IMR-90 (cell line): ENCODE data around the gene ST3GAL3. TPM values are rescaled to one million over a fixed set of nuclear protein-coding genes. Genes with fewer than 3 reads are reported as not detected.

ENCODE experiments used
- ATAC-seq: fragments of 200-7000 bp; cut with Tn5 transposase; 2 replicates; pipeline ENCODE4 v1.9.1; 2020; ENCODE audit warnings: low read depth, mild to moderate bottlenecking, moderate library complexity
- BruUV-seq: library from RNA; stranded (reverse); fragments of 400-500 nt; replicated peaks from 2 replicates; lab custom pipeline; 2021; lab: Mats Ljungman, UMichigan
- CTCF ChIA-PET: fragments of 300-600 bp; formaldehyde crosslinking; extraction: SDS; loops from one replicate; lab custom pipeline; 2021; ENCODE audit warnings: antibody characterized with exemption; lab: Yijun Ruan, JAX
- POLR2A ChIA-PET: fragments of 300-600 bp; sonication (Branson Sonifier 250); formaldehyde crosslinking; loops from one replicate; lab custom pipeline; 2022; ENCODE audit warnings: antibody characterized with exemption; ENCODE audit not compliant: unreplicated experiment; lab: Charles Lee
- DNase-seq: peaks from one replicate; pipeline ENCODE4 v3.0.0; 2013
- H2AFZ ChIP-seq: replicated peaks from 2 replicates; pipeline ENCODE3; 2013; ENCODE audit warnings: low read length, mild to moderate bottlenecking; ENCODE audit not compliant: poor library complexity
- H2AK5ac ChIP-seq: 2 replicates; pipeline ENCODE4 v1.6.1; 2013; ENCODE audit warnings: low read depth, low read length, inconsistent platforms
- H2AK9ac ChIP-seq: replicated peaks from 2 replicates; pipeline ENCODE3; 2013; ENCODE audit warnings: mild to moderate bottlenecking, low read depth, low read length, moderate library complexity; ENCODE audit not compliant: poor library complexity
- H2BK120ac ChIP-seq: 2 replicates; pipeline ENCODE4 v1.6.1; 2013; ENCODE audit warnings: low read depth, low read length, inconsistent platforms
- H2BK15ac ChIP-seq: 3 replicates; pipeline ENCODE4 v1.6.1; 2013; ENCODE audit warnings: low read depth, low read length, inconsistent platforms
- H2BK20ac ChIP-seq: 2 replicates; pipeline ENCODE4 v1.6.1; 2013; ENCODE audit warnings: low read depth, mild to moderate bottlenecking, inconsistent platforms, low read length, moderate library complexity
- H2BK5ac ChIP-seq: 2 replicates; pipeline ENCODE4 v1.6.1; 2013; ENCODE audit warnings: mild to moderate bottlenecking, low read depth, low read length, inconsistent platforms; ENCODE audit not compliant: poor library complexity, severe bottlenecking
- H3K14ac ChIP-seq: replicated peaks from 2 replicates; pipeline ENCODE4 v1.6.1; 2013; ENCODE audit warnings: low read depth, low read length, inconsistent platforms
- H3K18ac ChIP-seq: 2 replicates; pipeline ENCODE4 v1.6.1; 2013; ENCODE audit warnings: low read depth, low read length, control low read depth
- H3K23ac ChIP-seq: 2 replicates; pipeline ENCODE4 v1.6.1; 2013; ENCODE audit warnings: low read depth, low read length, inconsistent platforms
- H3K27ac ChIP-seq: 2 replicates; pipeline ENCODE4 v1.5.1; 2013; ENCODE audit warnings: mild to moderate bottlenecking, control low read depth, low read length; ENCODE audit not compliant: insufficient read depth
- H3K27me3 ChIP-seq: 2 replicates; pipeline ENCODE4 v1.6.1; 2013; ENCODE audit warnings: low read length; ENCODE audit not compliant: control insufficient read depth, insufficient read depth
- H3K36me3 ChIP-seq: 2 replicates; pipeline ENCODE4 v1.6.1; 2013; ENCODE audit warnings: low read length, mixed read lengths; ENCODE audit not compliant: control insufficient read depth, insufficient read depth
- H3K4ac ChIP-seq: 2 replicates; pipeline ENCODE4 v1.6.1; 2013; ENCODE audit warnings: low read depth, low read length, inconsistent platforms
- H3K4me1 ChIP-seq: 2 replicates; pipeline ENCODE4 v1.6.1; 2013; ENCODE audit warnings: low read length, mixed read lengths; ENCODE audit not compliant: control insufficient read depth, insufficient read depth
- H3K4me2 ChIP-seq: 2 replicates; pipeline ENCODE4 v1.6.1; 2013; ENCODE audit warnings: low read depth, mild to moderate bottlenecking, control low read depth, low read length, moderate library complexity
- H3K4me3 ChIP-seq: 2 replicates; pipeline ENCODE4 v1.5.1; 2013; ENCODE audit warnings: low read depth, mild to moderate bottlenecking, control low read depth, low read length, moderate library complexity; ENCODE audit not compliant: insufficient read depth
- H3K56ac ChIP-seq: 2 replicates; pipeline ENCODE4 v1.6.1; 2013; ENCODE audit warnings: low read length, inconsistent platforms; ENCODE audit not compliant: insufficient read depth; ENCODE audit errors: extremely low read depth
- H3K79me1 ChIP-seq, 2 experiments: 2 replicates each; pipeline ENCODE4 v1.6.1; 2013; ENCODE audit warnings: low read length in 2 of 2, inconsistent platforms in 1 of 2, low read depth in 1 of 2
- H3K9ac ChIP-seq: 2 replicates; pipeline ENCODE4 v1.6.1; 2013; ENCODE audit warnings: low read depth, low read length, control low read depth
- H3K9me1 ChIP-seq: 2 replicates; pipeline ENCODE4 v1.6.1; 2013; ENCODE audit warnings: low read length, inconsistent platforms; ENCODE audit not compliant: insufficient read depth
- H3K9me3 ChIP-seq: 2 replicates; pipeline ENCODE4 v1.6.1; 2013; ENCODE audit warnings: low read length; ENCODE audit not compliant: control insufficient read depth, insufficient read depth
- H4K20me1 ChIP-seq: 2 replicates; pipeline ENCODE4 v1.6.1; 2013; ENCODE audit warnings: low read length, inconsistent platforms; ENCODE audit not compliant: insufficient read depth
- H4K5ac ChIP-seq: 2 replicates; pipeline ENCODE4 v1.6.1; 2013; ENCODE audit warnings: mild to moderate bottlenecking, low read depth, low read length, control low read depth
- H4K8ac ChIP-seq, 2 experiments: 2 replicates each; pipeline ENCODE4 v1.6.1; 2013; ENCODE audit warnings: low read depth in 2 of 2, low read length in 2 of 2, control low read depth in 1 of 2, inconsistent platforms in 1 of 2
- H4K91ac ChIP-seq: 2 replicates; pipeline ENCODE4 v1.6.1; 2013; ENCODE audit warnings: low read depth, low read length, inconsistent platforms; ENCODE audit not compliant: insufficient read depth
- CEBPB ChIP-seq: IDR thresholded peaks from 2 replicates; pipeline ENCODE4 v1.6.1; 2012; ENCODE audit warnings: low read depth, low read length, improper control_type of control experiment
- NFE2L2 ChIP-seq: fragments of 150-350 bp; IDR thresholded peaks from 2 replicates; pipeline ENCODE4 v1.6.1; 2016; ENCODE audit warnings: low read depth, mild to moderate bottlenecking, low read length
- RCOR1 ChIP-seq: IDR thresholded peaks from 2 replicates; pipeline ENCODE4 v1.6.1; 2012; ENCODE audit warnings: mild to moderate bottlenecking, low read length, improper control_type of control experiment; ENCODE audit not compliant: insufficient replicate concordance
- RFX5 ChIP-seq: IDR thresholded peaks from 2 replicates; pipeline ENCODE4 v1.8.0; 2012; ENCODE audit warnings: low read depth, mild to moderate bottlenecking, low read length, moderate library complexity
- USF2 ChIP-seq: fragments of 150-350 bp; IDR thresholded peaks from 2 replicates; pipeline ENCODE4 v1.6.1; 2017; ENCODE audit warnings: mild to moderate bottlenecking, antibody characterized with exemption, low read length, low read depth
- WGBS, 2 experiments: methylation state at CpG; one replicate each; pipeline versions ENCODE4 v1.1.5 to v1.1.7; 2013; ENCODE audit warnings: missing lambda C conversion rate in 2 of 2; ENCODE audit not compliant: insufficient read length in 1 of 2; ENCODE audit errors: extremely low coverage in 2 of 2; 5-methylcytosine and 5-hydroxymethylcytosine counted together
- dilution Hi-C: fragments of 300-500 bp; cut with HindIII; formaldehyde crosslinking; loops from one replicate; pipeline ENCODE4 v1.14.3; 2018; ENCODE audit warnings: low sequenced_read_pairs; ENCODE audit not compliant: unreplicated experiment
- in situ Hi-C: fragments of 300-500 bp; cut with MboI; formaldehyde crosslinking; loops from 3 replicates; pipeline ENCODE4 v1.14.3; 2019; ENCODE audit warnings: low sequenced_read_pairs, inconsistent platforms, mixed read lengths
- intact Hi-C: fragments of 100-400 bp; cut with micrococcal nuclease; formaldehyde crosslinking; loops from 2 replicates; pipeline ENCODE4 v1.10.0; 2022
- polyA plus RNA-seq, 3 experiments: library from polyadenylated mRNA; depleted of rRNA; stranded (reverse); fragments of >200 nt; gene quantifications; 2 replicates each; pipeline ENCODE4 v1.2.3, GENCODE V29; 2012; ENCODE audit warnings: low replicate concordance in 1 of 3
- total RNA-seq: library from RNA; depleted of rRNA; stranded (reverse); fragments of >200 nt; gene quantifications from 2 replicates; pipeline ENCODE4 v1.2.3, GENCODE V29; 2012

Gene ST3GAL3
- total and polyA plus RNA-seq, 2 of the 4 experiments (the other 2 are of a cell fraction): 12.0 to 14.8 TPM

GRCh38 chr1:43769350-43769908 lies 62.1 kb downstream of the ST3GAL3 start:
- H3K4me1 ChIP-seq: peaks cover 6% of the 10 kb centered on the region
- H3K56ac ChIP-seq: no peak overlapping the region
- H4K91ac ChIP-seq: no peak overlapping the region
- dilution Hi-C loops: no loop called here
- H3K27me3 ChIP-seq: no peaks in the 10 kb centered on the region
- no peak overlapping the region for H2BK20ac ChIP-seq
- H3K79me1 ChIP-seq: peaks cover 16 to 65% of the 10 kb centered on the region in 2 experiments
- TF ChIP-seq USF2 (no peak), NFE2L2 (no peak), RFX5 (no peak), RCOR1 (no peak), CEBPB (no peak)
- ATAC-seq (no peak), DNase-seq (no peak)
- WGBS, 2 experiments: no CpG with 5 or more reads among the region's 4 CpGs
- H3K9me3 ChIP-seq: no peaks in the 10 kb centered on the region
- POLR2A ChIA-PET: no interaction called here
- H2AFZ ChIP-seq: no peak overlapping the region
- H2BK120ac ChIP-seq: no peak overlapping the region
- no peaks in the 10 kb centered on the region for H3K36me3 ChIP-seq
- peaks cover 17% of the 10 kb centered on the region; the same call in 1 of the 2 replicates for H4K20me1 ChIP-seq
- no peak overlapping the region for H2BK5ac ChIP-seq
- no peak overlapping the region for H2AK9ac ChIP-seq
- H4K8ac ChIP-seq: no peak overlapping the region
- no peak overlapping the region for H3K4me3 ChIP-seq
- peaks cover 7% of the 10 kb centered on the region; the same call in 1 of the 2 replicates for H3K9me1 ChIP-seq
- no peak overlapping the region for H4K5ac ChIP-seq
- no peak overlapping the region for H3K14ac ChIP-seq
- no peak overlapping the region for H3K4me2 ChIP-seq
- no peak overlapping the region for H2AK5ac ChIP-seq
- H2BK15ac ChIP-seq: no peak overlapping the region
- intact Hi-C loops: no loop called here
- CTCF ChIA-PET: interaction anchor here (9.2 kb wide), 1 partner anchor 165 kb away, joined by 149 read pairs; the partner anchor contains the start of gene ARTN
- no TSS peak for BruUV-seq
- in situ Hi-C loops: no loop called here
- no peak overlapping the region for H3K23ac ChIP-seq
- H3K4ac ChIP-seq: no peak overlapping the region
- H3K27ac ChIP-seq: no peak overlapping the region
- no peak overlapping the region for H3K9ac ChIP-seq
- no peak overlapping the region for H3K18ac ChIP-seq
